ENCODE results near the gene APPBP2. TPM values are rescaled to one million over a fixed set of nuclear protein-coding genes. Genes with fewer than 3 reads are reported as not detected.

APPBP2 gene
- total and polyA plus RNA-seq, 2 of the 8 experiments (the other 6 are each of a cell fraction or from before 2014, with no cell fraction given), result 3.3 to 18.0 TPM

DNA sequence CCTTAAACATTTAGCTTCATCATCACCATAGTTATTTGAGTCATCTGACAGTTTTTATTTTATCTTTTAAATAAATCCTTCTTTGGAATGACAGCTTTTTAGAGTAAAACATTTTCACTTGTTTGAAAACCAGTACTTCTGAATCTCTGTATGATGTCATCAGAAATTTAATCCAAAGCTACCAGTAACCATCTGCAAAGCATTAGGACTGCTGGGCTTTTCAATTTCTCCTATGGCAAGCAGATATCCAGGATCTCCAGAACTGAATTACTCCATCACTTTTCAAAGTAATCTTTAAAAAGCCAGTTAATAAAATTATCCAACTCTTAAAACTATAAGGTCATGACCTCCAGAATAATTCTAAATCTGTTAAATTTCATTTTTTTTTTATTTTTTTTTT lies 52.3 kb downstream of the APPBP2 start (continued):
- TF ChIP-seq, protein P1, sequence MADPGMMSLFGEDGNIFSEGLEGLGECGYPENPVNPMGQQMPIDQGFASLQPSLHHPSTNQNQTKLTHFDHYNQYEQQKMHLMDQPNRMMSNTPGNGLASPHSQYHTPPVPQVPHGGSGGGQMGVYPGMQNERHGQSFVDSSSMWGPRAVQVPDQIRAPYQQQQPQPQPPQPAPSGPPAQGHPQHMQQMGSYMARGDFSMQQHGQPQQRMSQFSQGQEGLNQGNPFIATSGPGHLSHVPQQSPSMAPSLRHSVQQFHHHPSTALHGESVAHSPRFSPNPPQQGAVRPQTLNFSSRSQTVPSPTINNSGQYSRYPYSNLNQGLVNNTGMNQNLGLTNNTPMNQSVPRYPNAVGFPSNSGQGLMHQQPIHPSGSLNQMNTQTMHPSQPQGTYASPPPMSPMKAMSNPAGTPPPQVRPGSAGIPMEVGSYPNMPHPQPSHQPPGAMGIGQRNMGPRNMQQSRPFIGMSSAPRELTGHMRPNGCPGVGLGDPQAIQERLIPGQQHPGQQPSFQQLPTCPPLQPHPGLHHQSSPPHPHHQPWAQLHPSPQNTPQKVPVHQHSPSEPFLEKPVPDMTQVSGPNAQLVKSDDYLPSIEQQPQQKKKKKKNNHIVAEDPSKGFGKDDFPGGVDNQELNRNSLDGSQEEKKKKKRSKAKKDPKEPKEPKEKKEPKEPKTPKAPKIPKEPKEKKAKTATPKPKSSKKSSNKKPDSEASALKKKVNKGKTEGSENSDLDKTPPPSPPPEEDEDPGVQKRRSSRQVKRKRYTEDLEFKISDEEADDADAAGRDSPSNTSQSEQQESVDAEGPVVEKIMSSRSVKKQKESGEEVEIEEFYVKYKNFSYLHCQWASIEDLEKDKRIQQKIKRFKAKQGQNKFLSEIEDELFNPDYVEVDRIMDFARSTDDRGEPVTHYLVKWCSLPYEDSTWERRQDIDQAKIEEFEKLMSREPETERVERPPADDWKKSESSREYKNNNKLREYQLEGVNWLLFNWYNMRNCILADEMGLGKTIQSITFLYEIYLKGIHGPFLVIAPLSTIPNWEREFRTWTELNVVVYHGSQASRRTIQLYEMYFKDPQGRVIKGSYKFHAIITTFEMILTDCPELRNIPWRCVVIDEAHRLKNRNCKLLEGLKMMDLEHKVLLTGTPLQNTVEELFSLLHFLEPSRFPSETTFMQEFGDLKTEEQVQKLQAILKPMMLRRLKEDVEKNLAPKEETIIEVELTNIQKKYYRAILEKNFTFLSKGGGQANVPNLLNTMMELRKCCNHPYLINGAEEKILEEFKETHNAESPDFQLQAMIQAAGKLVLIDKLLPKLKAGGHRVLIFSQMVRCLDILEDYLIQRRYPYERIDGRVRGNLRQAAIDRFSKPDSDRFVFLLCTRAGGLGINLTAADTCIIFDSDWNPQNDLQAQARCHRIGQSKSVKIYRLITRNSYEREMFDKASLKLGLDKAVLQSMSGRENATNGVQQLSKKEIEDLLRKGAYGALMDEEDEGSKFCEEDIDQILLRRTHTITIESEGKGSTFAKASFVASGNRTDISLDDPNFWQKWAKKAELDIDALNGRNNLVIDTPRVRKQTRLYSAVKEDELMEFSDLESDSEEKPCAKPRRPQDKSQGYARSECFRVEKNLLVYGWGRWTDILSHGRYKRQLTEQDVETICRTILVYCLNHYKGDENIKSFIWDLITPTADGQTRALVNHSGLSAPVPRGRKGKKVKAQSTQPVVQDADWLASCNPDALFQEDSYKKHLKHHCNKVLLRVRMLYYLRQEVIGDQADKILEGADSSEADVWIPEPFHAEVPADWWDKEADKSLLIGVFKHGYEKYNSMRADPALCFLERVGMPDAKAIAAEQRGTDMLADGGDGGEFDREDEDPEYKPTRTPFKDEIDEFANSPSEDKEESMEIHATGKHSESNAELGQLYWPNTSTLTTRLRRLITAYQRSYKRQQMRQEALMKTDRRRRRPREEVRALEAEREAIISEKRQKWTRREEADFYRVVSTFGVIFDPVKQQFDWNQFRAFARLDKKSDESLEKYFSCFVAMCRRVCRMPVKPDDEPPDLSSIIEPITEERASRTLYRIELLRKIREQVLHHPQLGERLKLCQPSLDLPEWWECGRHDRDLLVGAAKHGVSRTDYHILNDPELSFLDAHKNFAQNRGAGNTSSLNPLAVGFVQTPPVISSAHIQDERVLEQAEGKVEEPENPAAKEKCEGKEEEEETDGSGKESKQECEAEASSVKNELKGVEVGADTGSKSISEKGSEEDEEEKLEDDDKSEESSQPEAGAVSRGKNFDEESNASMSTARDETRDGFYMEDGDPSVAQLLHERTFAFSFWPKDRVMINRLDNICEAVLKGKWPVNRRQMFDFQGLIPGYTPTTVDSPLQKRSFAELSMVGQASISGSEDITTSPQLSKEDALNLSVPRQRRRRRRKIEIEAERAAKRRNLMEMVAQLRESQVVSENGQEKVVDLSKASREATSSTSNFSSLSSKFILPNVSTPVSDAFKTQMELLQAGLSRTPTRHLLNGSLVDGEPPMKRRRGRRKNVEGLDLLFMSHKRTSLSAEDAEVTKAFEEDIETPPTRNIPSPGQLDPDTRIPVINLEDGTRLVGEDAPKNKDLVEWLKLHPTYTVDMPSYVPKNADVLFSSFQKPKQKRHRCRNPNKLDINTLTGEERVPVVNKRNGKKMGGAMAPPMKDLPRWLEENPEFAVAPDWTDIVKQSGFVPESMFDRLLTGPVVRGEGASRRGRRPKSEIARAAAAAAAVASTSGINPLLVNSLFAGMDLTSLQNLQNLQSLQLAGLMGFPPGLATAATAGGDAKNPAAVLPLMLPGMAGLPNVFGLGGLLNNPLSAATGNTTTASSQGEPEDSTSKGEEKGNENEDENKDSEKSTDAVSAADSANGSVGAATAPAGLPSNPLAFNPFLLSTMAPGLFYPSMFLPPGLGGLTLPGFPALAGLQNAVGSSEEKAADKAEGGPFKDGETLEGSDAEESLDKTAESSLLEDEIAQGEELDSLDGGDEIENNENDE (IDR thresholded peaks at IDR 0.05; ENCODE audit: insufficient replicate concordance, low read length), result no peak
- TF ChIP-seq RBBP5 (IDR thresholded peaks at IDR 0.05; ENCODE audit: borderline replicate concordance, low read depth, low read length) (no peak), GABPA (IDR thresholded peaks at IDR 0.05; ENCODE audit: borderline replicate concordance, insufficient read depth, low read length) (no peak), TAF1 (IDR thresholded peaks at IDR 0.05; ENCODE audit: low read depth, low read length) (no peak), CTBP2 (IDR thresholded peaks at IDR 0.05; ENCODE audit: borderline replicate concordance, insufficient read depth, insufficient read length, low read length) (no peak), SAP30 (IDR thresholded peaks at IDR 0.05; ENCODE audit: insufficient read depth, insufficient replicate concordance, low read length) (no peak), POLR2AphosphoS5 (IDR thresholded peaks at IDR 0.05; ENCODE audit: low read depth, low read length) (no peak)
- TF ChIP-seq, protein P2, sequence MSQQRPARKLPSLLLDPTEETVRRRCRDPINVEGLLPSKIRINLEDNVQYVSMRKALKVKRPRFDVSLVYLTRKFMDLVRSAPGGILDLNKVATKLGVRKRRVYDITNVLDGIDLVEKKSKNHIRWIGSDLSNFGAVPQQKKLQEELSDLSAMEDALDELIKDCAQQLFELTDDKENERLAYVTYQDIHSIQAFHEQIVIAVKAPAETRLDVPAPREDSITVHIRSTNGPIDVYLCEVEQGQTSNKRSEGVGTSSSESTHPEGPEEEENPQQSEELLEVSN (IDR thresholded peaks at IDR 0.05), result no peak

Data from H1 (cell line).